ENCODE measurements around the gene GRM8. TPM values are rescaled to one million over a fixed set of nuclear protein-coding genes. Genes with fewer than 3 reads are reported as not detected.

GRM8 gene
- total RNA-seq, 1 experiment from 2014 or later: 1.8 TPM

- H3K4me1 Mint-ChIP-seq: peaks cover 20 to 22% of the 10 kb centered on the region in 2 experiments
- Histone ChIP-seq H3K4ac (ENCODE audit: low read depth, low read length) (no peak overlapping the region), H3T11ph (ENCODE audit: low read length) (no peak overlapping the region), H2BK15ac (ENCODE audit: low read depth, low read length) (no peak overlapping the region), H3K9ac (ENCODE audit: extremely low read depth, insufficient read length, low read length) (no peak overlapping the region), H2BK12ac (ENCODE audit: insufficient read length, low read depth, low read length) (no peak overlapping the region), H3K4me1 (ENCODE audit: insufficient read depth, low read length) (no peaks in the 10 kb centered on the region; the same call in 1 of the 2 replicates), H2AK5ac (ENCODE audit: insufficient read length, low read length) (no peak overlapping the region), H4K20me1 (ENCODE audit: control insufficient read depth, insufficient read depth, insufficient read length) (no peaks in the 10 kb centered on the region), H3K18ac (ENCODE audit: insufficient read length, low read depth, low read length) (no peak overlapping the region), H4K5ac (ENCODE audit: insufficient read length, low read depth, low read length) (no peak overlapping the region), H3K23me2 (ENCODE audit: insufficient read length, low read depth, low read length, poor library complexity, severe bottlenecking) (no peaks in the 10 kb centered on the region), H3K79me1 (ENCODE audit: insufficient read depth, low read depth, low read length, poor library complexity, severe bottlenecking) (no peaks in the 10 kb centered on the region), H4K8ac (replicated peaks; ENCODE audit: insufficient read length, low read depth, low read length) (no peak overlapping the region), H2AFZ (ENCODE audit: low read length) (no peak overlapping the region), H3K56ac (ENCODE audit: insufficient read length, low read depth, low read length) (no peak overlapping the region), H2BK5ac (ENCODE audit: insufficient read length, low read length) (no peak overlapping the region), H2BK120ac (ENCODE audit: low read depth, low read length, poor library complexity, severe bottlenecking) (no peak overlapping the region), H3K23ac (ENCODE audit: insufficient read length, low read depth, low read length) (no peak overlapping the region), H3K27ac (ENCODE audit: insufficient read length, low read depth, low read length) (no peak overlapping the region), H3K79me2 (ENCODE audit: insufficient read depth, low read length) (no peaks in the 10 kb centered on the region), H3K9me3 (ENCODE audit: control insufficient read depth, low read depth, low read length) (no peaks in the 10 kb centered on the region), H3K27me3 (ENCODE audit: insufficient read depth, low read length) (no peaks in the 10 kb centered on the region), H2BK20ac (ENCODE audit: low read depth, low read length, poor library complexity, severe bottlenecking) (no peak overlapping the region), H3K14ac (ENCODE audit: insufficient read depth, low read length) (no peak overlapping the region), H4K91ac (ENCODE audit: insufficient read length, low read depth, low read length) (no peak overlapping the region), H3K4me2 (ENCODE audit: insufficient read depth, insufficient read length, low read length) (no peak overlapping the region)
- H3K27me3 Mint-ChIP-seq (ENCODE audit: low read depth): no peaks in the 10 kb centered on the region
- no peaks in the 10 kb centered on the region for H3K36me3 Mint-ChIP-seq (ENCODE audit: insufficient read depth in 1 of 3, low read depth in 3 of 3)
- no peak overlapping the region for H3K4me3 Mint-ChIP-seq
- no peaks in the 10 kb centered on the region for H3K9me3 Mint-ChIP-seq
- DNase-seq: no peak
- no CpG with 5 or more reads among the region's 3 CpGs for WGBS (ENCODE audit: extremely low coverage, insufficient read length, low lambda C conversion rate)
- peak overlapping the region in 1 of 3 experiments; percentile 19; a peak in 1 of 7 replicates for H3K27ac Mint-ChIP-seq
- TF ChIP-seq CTCF (conservative IDR thresholded peaks at IDR 0.05): no peak
Observed at GRCh38 chr7:126776498-126776897, 476.2 kb downstream of the GRM8 start.

Measured in H9 (cell line).